Caki2 (cell line): ENCODE data around the gene MAN2B2. TPM values are rescaled to one million over a fixed set of nuclear protein-coding genes. Genes with fewer than 3 reads are reported as not detected.

ENCODE experiments used
- DNase-seq: peaks from one replicate; pipeline ENCODE4 v3.0.0-alpha.2; 2015; ENCODE audit warnings: low read depth
- in situ Hi-C: cut with HindIII; loops from 2 replicates; pipeline ENCODE4 v1.10.0; 2016; ENCODE audit warnings: low sequenced_read_pairs, low pct_unique_long_range_greater_than_20kb, mixed read lengths
- total RNA-seq: library from RNA; depleted of rRNA; stranded (reverse); fragments of >200 nt; shearing (Covaris generic); gene quantifications from 2 replicates; pipeline ENCODE4 v1.2.3, GENCODE V29; 2014; ENCODE audit warnings: low replicate concordance

Gene MAN2B2
- total RNA-seq, 1 experiment from 2014 or later, result 8.3 TPM

GRCh38 chr4:6540879-6541278 lies 34.1 kb upstream of the MAN2B2 start:
- in situ Hi-C loops, result no loop called here

GRCh38 chr4:6541789-6542188 lies 33.2 kb upstream of the MAN2B2 start:
- in situ Hi-C loops, result no loop called here
- DNase-seq, result no peak

More at GRCh38 chr4:6540879-6541278, 34.1 kb upstream of the MAN2B2 start:
- no peak for DNase-seq

GRCh38 chr4:6542951-6543350 lies 32.0 kb upstream of the MAN2B2 start:
- in situ Hi-C loops, result no loop called here

GRCh38 chr4:6546091-6546490 lies 28.9 kb upstream of the MAN2B2 start:
- in situ Hi-C loops, result no loop called here
- DNase-seq, result no peak

More at GRCh38 chr4:6542951-6543350, 32.0 kb upstream of the MAN2B2 start:
- no peak for DNase-seq

GRCh38 chr4:6546681-6547447 lies 28.1 kb upstream of the MAN2B2 start:
- peak; percentile 42 for DNase-seq
- in situ Hi-C loops, result no loop called here

GRCh38 chr4:6548201-6548881 lies 26.6 kb upstream of the MAN2B2 start:
- DNase-seq, result peak; percentile 37
- in situ Hi-C loops, result no loop called here

GRCh38 chr4:6548882-6549230 lies 26.1 kb upstream of the MAN2B2 start:
- in situ Hi-C loops, result no loop called here
- DNase-seq, result no peak

GRCh38 chr4:6549445-6549844 lies 25.5 kb upstream of the MAN2B2 start:
- in situ Hi-C loops, result no loop called here
- DNase-seq, result no peak

GRCh38 chr4:6549890-6550620 lies 24.9 kb upstream of the MAN2B2 start:
- in situ Hi-C loops, result no loop called here
- peak; percentile 31 for DNase-seq

- no peak for DNase-seq
- in situ Hi-C loops, result no loop called here
Observed at GRCh38 chr4:6550821-6551220, 24.2 kb upstream of the MAN2B2 start.

GRCh38 chr4:6551660-6552059 lies 23.3 kb upstream of the MAN2B2 start:
- no peak for DNase-seq
- in situ Hi-C loops, result no loop called here

GRCh38 chr4:6555519-6555918 lies 19.5 kb upstream of the MAN2B2 start:
- in situ Hi-C loops, result no loop called here
- no peak for DNase-seq

- in situ Hi-C loops, result no loop called here
- DNase-seq, result no peak
Observed at GRCh38 chr4:6556263-6556662, 18.7 kb upstream of the MAN2B2 start.

- in situ Hi-C loops, result no loop called here
Observed at GRCh38 chr4:6557185-6557584, 17.8 kb upstream of the MAN2B2 start.

GRCh38 chr4:6557856-6558255 lies 17.1 kb upstream of the MAN2B2 start:
- no peak for DNase-seq
- in situ Hi-C loops, result no loop called here

More at GRCh38 chr4:6557185-6557584, 17.8 kb upstream of the MAN2B2 start:
- DNase-seq, result no peak

- DNase-seq, result no peak
- in situ Hi-C loops, result no loop called here
Observed at GRCh38 chr4:6560416-6561172, 14.4 kb upstream of the MAN2B2 start.

- DNase-seq, result no peak
- in situ Hi-C loops, result no loop called here
Observed at GRCh38 chr4:6561173-6561516, 13.8 kb upstream of the MAN2B2 start.

- in situ Hi-C loops, result no loop called here
Observed at GRCh38 chr4:6561706-6562371, 13.2 kb upstream of the MAN2B2 start.

More at GRCh38 chr4:6561706-6562371, 13.2 kb upstream of the MAN2B2 start:
- no peak for DNase-seq
